HG03521 (cell line): Measurements from ENCODE around the gene IRAK1.

Experiments
- ATAC-seq: cut with Tn5 transposase; IDR thresholded peaks from one replicate; pipeline ENCODE4 v1.9.1; 2021; ENCODE audit warnings: mild to moderate bottlenecking, moderate library complexity; ENCODE audit not compliant: unreplicated experiment

Gene IRAK1

DNA sequence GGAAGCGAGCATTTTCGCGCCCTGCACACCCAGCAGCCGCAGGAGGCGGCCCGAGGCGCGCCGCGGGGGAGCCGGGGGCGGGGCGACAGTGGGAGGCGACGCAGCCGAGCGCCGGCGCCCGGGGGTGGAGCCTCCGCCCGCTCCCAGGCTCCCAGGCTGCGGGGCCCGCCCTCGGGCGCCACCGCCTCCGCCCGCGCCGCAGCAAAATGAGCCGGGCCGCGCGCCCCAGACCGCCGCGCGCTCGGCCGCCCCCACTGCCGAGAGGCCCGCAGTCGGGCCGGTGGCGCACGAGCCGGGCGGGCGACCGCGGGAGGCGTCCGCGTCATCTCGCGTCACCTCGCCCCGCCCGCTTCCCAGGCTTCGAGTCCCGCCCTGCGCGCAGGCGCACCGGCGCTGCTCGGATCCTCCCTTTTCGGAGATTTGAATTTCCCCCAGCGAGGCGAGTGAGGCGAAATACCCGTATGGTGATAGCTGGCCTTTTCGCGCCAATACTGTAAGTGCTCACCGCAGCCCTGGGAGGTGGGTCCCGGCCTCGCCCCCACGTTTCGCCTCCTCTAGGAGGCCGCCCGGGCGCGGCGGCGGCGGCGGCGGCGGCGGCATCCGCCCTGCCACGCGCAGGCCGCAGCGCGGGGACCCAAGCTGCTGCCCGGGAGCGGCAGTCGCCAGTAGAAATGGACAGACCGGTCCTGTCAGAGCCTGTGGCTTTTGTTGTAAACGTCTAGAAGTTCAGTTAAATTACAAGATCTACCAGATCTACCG is 47.2 kb downstream of the IRAK1 start, which contains the start of gene TMEM187:
Gene TMEM187, plus strand, starts transcription at position 387 of the 759 bp plus-strand sequence. CDS start 9,309 bp downstream, outside the sequence.
- peak; percentile 42 for ATAC-seq

DNA sequence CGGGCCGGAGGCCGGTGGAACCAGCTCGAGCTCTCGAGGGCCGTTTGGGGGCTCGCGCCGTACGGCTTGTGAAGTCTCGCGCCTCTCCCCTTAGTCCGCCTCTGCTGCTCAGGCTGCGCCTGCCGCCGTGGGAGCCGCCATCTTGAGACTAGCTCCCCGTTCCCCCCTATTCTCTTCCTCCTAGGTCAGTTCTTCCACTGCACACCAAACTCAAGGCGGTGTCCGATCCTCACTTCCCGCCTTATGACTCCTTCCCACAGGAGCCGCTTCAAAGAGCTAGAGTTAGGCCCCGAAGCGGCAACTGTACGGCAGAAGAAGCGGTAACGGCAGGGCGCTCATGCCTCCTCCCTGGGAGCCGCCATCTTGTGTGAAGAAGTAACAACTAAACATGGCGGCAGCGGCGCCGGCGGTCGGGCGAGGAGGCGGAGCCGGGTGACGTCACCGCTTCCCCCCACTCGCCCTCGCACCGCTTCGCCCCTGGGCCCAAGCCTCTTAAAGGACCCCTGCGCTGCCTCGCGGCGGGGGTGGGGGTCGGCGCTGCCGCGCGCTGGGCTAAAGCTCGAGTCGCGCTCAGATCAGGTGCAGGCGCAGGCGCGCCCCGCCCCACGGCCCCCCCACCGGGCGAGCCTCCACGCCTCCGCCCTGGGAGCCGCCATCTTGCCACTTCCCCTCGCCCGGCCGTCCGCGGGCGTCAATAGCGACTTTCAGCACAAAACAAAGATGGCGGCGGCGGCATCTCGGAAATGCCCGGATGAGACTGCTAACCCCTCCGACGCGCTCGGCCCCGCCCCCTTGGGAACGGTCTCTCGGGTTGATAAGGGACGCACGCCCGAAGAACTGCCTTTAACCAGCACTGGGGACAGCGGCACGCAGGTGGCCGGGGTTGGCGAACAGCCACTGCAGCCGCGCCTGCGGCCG is 48.0 kb downstream of the IRAK1 start, which contains the start of gene HCFC1:
Gene HCFC1, minus strand, starts transcription at position 369 of the 918 bp plus-strand sequence. CDS start 978 bp downstream, outside the sequence.
- ATAC-seq = peak; percentile 35

DNA sequence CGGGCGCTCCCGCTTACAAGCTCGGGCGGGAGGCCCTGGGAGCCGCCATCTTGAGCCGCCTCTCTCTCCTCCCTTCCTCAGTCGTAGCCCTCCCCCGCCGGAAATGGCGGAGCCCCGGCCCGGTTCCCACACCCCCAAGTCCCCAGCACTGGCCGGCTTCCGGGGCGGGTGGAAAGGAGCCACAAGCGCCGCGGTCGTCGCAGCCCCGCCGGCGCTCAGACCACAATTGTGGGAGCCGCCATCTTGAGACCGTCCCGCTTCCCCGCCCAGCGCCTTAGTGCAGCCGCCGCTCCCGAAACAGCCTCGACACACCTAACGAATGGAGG is 48.6 kb downstream of the IRAK1 start:
- ATAC-seq = peak; percentile 31

DNA sequence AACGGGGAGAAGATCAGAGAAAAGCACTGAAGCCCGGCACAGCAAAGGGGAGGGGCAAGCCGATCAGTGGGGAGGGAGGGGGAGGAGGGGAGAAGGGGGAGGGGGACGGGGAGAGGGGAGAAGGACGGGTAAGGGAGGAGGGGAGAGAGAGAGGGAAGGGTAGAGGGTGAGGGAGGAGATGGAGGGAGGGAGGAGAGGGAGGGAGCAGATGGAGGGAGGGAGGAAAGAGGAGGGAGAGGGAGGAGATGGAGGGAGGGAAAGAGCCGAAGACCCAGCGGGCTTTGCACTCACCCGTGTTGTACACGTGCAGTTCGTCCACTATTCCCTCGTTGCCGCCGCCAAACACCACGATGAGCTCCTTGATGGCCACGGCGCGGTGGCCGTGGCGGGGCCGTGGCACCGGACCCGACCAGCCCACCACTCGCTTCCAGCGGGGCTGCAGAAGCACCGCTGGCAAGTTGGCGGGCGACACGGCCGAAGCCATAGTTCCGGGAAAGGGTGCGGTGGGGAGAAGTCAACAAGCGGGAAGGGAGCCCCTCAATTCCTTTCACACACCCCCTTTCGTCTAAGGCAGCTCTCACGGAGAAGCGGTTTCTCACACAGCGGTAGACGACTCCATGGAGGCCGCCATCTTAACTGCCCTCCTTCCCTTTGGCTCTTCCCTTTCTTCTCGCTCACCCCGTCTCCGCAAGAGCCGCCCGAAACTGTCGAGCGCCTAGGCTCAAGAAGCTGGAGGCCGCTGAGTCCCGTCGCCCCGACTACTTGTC is 49.2 kb downstream of the IRAK1 start:
- no peak for ATAC-seq

DNA sequence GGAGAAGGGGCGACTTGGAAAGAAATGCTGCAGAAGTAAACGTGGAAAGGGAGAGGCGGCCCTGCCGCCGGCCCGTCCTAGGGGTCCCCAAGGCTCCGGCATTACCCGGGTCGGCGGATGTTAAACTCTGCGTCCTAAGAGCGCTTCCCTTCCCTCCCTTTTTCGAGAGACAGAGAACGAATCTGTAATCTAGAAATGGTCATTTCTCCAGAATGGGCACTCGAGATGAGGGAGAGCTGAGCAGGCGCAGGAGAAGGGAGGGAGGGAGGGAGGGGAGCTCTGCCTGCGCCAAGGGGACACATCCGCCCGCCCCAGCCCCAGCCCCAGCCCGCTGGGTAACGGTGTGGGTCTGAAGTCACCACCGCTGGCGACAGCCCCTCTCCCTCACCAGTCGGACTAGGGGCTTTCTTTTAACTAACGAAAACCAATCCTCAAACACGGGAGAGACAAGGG is 49.8 kb downstream of the IRAK1 start:
- ATAC-seq = no peak

DNA sequence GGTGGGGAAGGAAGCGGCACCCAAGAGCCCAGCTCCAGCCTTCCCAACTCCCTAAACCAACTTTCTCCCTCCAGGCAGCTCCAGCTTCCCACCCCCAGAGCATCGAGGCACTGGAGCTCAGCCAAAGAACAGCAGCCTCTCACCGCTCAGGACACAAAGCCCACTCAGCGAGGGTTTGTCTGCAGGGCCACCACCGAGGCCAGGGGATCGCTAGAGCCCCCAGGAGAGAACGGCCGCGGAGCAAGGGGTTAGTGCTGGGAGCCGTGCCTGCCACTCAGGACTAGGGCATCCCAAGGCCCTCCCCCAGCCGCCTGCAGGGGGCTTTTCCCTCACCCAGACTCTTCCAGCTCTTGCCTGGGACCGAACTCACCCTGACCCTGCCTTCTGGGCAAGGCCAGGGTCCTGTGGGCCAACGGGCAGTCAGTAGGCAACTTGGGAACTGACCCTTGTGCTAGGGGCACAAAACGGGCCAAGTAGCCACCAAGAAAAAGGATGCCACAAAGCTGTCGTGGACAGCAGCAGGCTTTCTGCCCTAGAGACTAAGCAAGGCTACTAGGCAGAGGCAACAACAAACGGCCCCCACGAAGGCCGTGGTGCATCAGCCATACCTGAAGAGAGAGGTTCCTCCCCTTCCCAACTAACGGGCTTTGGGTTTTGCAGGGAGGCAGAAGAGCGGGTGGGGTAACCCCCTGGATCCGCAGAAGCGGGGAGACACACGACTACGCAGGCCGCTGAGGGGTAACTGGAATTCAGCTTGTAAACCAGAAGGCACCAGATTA is 50.4 kb downstream of the IRAK1 start:
- ATAC-seq = no peak

DNA sequence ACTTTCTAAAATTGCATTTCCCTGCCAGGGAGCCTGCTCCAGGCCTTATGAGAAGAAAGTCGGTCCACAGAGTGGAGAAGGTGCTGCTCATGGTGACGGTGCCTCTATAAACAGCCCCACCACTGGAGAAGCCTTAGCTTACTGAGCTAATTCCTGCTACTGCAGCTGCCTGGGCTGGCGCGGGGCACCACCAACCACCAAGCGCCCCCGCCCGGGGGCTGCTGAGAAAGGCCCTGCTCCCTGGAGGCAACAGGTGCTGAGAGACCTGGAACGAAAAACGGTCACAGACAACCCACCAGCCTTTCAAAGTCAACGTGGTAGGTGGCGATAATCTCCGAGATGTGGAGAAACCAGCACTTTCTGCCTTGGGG is 51.0 kb downstream of the IRAK1 start:
- no peak for ATAC-seq

DNA sequence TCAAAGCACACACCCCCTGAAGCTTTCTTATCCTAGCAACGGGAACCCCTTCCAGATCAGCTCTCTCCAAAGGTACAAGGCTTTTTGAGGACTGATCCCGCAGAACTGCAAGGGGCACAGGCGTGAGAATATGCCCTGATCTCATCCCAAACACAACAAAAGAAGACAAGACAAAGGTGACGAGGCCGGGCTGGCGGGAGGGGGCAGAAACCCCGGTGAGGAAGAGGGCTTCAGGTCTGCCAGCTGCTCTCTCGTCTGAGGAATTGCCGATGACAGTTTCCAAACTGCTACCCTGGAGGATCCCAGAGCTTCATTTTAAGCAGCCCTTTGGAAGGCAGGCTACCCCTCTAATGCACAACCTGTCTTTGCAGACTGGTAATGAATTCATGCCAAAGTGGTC is 51.4 kb downstream of the IRAK1 start:
- no peak for ATAC-seq

DNA sequence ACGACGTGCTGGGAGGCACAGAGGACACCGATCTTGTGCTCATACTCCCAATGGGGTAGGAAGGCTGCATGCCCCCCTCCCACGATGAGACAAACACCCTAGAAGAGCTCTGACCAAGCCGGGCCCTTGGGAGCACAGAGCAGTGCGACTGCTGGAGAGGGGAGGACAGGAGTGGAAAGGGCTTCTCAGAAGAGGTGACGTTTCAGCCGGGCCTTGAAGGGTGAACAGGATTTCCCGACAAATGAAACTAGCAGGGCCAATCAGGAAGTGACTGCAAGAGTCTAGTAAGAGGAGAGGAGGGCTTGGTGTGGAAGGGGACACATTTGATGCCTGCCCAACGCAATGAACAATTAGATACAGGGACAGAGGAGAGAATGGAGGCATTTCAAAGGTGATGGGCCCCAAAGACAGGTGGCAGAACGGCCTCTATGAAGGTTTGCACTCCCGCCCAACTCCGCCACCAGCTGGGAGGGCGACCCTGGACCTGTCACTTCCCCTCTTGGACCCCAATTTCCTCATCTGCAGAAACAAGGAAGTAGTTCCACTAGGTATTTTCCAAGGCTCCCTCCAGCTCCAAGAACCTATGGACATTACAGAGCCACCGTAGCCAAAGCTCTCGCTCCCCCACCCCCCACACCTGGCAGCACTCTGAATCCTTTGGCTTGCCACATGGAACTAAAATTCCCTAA is 52.0 kb downstream of the IRAK1 start:
- ATAC-seq = no peak

DNA sequence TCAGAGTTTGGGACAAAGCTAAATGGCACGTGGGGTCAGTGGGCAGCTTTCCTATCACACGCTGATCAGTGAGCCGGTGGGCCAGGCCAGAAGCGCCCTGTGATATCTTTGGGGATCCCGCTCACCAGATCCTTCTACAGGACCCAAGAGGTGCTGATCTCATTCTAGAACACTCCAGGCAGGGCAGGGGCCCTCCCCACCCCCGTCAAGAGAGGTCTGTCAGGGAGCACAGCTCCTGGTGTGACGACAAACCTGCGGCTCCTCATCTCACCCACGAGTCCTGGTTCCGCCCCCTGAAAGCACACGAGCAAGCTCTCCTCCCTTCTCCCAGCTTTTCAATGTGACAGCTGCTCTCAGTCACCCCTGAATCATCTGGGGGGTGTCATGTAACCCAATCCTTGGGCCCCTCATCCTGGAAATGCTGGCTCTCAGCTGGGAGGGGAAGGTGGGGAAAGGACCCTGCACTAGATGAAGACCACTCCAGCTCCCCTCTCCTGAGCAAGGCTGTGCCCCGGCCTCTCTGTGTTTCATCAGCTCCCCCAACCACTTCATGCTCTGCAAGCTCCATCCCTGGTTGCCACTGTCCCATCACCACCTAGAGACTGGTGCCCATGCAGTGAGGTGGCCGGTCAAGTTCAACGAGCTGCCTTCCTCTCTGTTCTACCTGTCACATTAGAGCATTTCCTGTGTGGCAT is 52.7 kb downstream of the IRAK1 start:
- ATAC-seq = no peak

DNA sequence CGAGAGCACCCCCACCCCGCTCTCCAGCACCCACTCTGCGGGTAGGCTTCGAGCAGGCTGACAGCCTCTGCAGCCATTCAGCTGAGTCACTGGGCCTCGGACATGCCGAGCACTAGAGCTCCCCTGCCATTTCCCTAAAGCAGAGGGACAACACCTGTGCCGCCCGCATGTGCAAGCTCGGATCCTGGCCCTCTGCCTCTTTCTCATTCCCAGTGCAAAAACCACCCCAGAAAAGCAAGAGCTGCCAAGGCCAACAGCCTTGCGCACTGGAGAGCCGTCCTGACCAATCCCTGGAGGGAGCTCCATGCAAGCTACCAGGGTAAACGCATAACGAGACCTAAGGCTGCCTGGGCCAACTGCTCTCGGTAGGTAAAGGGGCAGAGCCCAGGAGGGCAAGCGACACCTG is 53.4 kb downstream of the IRAK1 start:
- ATAC-seq = no peak

DNA sequence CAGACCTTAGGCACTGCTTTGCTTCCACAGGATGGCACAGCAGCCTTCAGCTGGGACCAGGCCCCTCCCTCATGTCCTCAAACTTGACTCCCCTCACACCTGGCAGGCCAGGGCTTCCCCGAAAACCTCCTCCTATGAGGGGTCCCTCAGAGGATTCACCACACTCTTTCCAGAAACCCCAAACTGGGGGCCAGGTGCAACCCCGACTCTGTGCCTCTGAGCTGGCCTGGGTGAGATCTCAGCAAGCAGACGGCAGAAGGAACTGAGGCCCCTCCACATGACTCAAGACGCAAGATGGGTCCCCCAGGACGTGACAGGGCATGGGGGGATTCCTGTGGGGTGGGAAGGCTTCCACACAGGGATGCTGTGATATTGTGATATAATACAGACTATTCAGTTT is 54.3 kb downstream of the IRAK1 start:
- no peak for ATAC-seq

DNA sequence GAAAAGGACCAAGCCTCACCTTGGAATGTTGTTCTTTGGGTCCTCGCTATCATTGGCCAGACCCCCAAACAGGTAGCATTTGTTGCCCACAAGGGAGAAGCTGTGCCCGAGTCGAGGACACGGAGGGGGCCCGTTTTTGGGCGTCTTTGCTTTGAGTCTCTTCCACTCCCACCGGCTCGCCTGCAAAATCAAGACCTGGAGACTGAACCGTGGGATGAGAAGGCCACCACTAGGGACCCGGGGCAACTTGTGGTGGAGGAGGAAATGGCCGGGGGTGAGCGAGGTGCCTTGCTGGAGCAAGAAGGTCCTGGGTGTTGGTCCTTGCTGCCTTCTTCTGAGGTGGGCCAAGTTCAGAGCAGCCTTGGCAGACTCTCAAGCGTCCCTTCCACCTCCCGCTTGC is 55.6 kb downstream of the IRAK1 start:
- ATAC-seq = no peak

DNA sequence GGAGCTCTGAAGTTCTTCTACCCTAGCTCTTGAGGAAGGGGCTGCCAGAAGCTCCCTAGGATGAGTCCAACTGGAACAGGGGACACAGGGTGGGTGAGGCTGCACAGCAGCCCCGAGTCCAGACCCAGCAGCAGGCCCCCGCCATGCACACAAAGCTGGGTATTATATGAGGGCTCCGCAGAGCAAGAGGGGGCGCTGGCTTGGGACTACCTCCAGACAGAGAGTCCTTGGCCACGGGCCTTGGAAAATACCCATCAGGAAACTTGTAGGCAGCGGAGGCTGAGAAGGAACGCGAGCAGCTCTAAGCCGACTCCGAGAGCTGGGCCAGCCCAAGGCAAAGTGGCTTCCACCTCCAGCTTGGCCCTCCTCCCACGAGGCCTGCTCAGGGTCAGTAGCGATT is 56.2 kb downstream of the IRAK1 start:
- ATAC-seq = no peak

DNA sequence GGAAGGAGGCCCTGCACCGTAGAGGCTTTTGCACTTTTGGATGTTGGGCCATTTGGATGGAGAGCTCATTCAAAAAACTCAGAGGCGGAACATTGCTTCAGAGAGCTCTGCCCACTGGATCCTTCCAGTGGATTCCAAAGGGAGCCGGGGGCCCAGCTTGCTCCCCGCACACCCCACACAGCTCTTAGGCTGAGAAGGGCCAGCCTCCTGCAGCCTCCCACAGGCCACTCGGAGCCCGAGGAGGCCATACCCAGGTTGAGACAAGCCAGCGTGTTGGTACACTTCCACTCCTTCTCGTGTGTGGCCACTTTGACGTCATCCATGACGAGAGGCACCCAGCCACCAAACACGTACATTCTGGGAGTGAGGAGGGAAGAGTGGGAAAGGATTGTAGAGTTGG is 58.4 kb downstream of the IRAK1 start:
- ATAC-seq = no peak

DNA sequence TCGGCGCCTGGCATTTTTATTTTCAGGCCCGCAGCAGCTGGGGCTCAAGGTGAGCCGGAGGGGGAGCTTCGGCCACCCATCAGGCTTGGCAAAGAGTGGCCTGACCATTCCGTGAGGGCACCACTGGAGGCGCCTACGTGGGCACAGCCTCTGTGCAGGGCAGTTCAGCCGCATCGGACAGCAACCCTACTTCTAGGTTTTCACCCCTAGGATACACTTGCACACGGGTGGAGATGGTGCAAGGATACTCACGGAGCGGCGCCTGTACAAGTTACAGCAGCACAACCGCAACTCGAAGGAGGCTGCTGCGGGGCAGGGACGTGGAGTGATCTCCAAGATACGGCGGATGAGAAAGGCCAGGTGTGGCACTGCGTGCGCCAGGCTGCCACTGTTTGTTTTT is 58.9 kb downstream of the IRAK1 start:
- no peak for ATAC-seq
